Panc1 (cell line): ENCODE data around the gene ZBTB25.

Experiments
- POLR2AphosphoS5 ChIP-seq: IDR thresholded peaks from 2 replicates; pipeline ENCODE4 v1.6.1; 2012; ENCODE audit warnings: mild to moderate bottlenecking, low read depth, low read length, moderate library complexity
- REST ChIP-seq, 2 experiments: IDR thresholded peaks; 2 replicates each; pipeline ENCODE4 v1.6.1; 2011 to 2012; ENCODE audit warnings: low read depth in 2 of 2, control low read depth in 1 of 2, low read length in 1 of 2, mild to moderate bottlenecking in 1 of 2, moderate library complexity in 1 of 2; ENCODE audit not compliant: insufficient read depth in 1 of 2
- SIN3A ChIP-seq: IDR thresholded peaks from 2 replicates; pipeline ENCODE4 v1.6.1; 2012; ENCODE audit warnings: low read depth, mild to moderate bottlenecking, low read length, moderate library complexity, borderline replicate concordance; ENCODE audit not compliant: insufficient read depth
- TCF7L2 ChIP-seq: IDR thresholded peaks from 2 replicates; pipeline ENCODE4 v1.6.1; 2011; ENCODE audit warnings: mild to moderate bottlenecking, low read depth, low read length, inconsistent platforms
- TF ChIP-seq, protein P1 (sequence below): fragments of 450-650 bp; IDR thresholded peaks from 2 replicates; pipeline ENCODE4 v1.5.1; 2017; ENCODE audit warnings: mild to moderate bottlenecking

DNA sequence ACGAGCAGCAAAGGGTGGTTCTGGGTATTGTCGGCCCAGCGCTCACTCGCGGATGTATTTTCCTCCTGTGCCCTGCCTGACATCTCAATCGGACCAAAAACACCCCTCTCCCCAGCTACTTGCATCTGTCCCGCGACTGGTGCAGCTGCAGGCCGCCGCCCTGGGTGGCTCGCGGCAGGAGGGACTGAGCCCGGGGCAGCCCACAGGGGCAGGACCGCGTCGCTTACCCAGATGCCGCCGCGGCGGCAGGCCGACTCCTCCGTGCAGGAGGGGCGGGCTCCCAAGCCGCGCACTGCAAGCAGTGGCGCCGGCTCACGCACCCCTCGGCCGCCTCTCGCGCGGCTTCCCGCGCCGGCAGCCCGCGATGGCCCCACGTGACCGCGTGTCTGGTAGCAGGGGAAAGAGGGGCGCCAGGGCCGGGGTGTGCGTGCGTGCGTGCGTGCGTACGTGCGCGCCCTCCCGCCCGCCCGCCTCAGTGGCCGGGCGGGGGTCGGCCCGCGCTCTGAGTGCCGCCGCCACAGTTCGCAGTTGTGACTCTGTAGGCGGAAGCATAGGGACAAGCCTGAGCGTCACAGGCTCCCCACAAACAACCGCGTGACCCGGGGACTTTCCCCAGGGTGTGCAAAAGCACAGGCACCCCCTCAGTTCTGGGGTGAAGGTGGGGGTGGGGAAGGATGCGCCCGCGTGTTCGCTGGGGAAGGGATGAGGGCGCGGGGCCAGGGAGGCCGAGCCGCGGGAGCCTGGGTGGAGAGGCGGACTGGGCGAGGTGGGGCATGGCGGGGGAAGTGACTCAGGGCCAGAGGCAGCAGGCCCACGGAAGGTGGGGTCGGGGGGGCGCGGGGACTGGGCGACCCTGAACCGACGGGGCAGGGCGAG, at the start of gene ZBTB25:
- TF ChIP-seq, protein P1, sequence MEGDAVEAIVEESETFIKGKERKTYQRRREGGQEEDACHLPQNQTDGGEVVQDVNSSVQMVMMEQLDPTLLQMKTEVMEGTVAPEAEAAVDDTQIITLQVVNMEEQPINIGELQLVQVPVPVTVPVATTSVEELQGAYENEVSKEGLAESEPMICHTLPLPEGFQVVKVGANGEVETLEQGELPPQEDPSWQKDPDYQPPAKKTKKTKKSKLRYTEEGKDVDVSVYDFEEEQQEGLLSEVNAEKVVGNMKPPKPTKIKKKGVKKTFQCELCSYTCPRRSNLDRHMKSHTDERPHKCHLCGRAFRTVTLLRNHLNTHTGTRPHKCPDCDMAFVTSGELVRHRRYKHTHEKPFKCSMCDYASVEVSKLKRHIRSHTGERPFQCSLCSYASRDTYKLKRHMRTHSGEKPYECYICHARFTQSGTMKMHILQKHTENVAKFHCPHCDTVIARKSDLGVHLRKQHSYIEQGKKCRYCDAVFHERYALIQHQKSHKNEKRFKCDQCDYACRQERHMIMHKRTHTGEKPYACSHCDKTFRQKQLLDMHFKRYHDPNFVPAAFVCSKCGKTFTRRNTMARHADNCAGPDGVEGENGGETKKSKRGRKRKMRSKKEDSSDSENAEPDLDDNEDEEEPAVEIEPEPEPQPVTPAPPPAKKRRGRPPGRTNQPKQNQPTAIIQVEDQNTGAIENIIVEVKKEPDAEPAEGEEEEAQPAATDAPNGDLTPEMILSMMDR, result no peak
- peak in 1 of 2 experiments; percentile 15; a peak in 1 of 4 replicates for TF ChIP-seq REST (IDR thresholded peaks at IDR 0.05; ENCODE audit: insufficient read depth in 1 of 2, low read depth in 2 of 2, low read length in 1 of 2)
- no peak for TF ChIP-seq TCF7L2
- 0 out of 2 replicates have a peak, but pooled peaks have one; percentile 47 for TF ChIP-seq SIN3A
- TF ChIP-seq POLR2AphosphoS5, result no peak; the same call in 1 of the 2 replicates
